Natural killer cell (primary cell): ENCODE results near the gene JPT2. TPM values are rescaled to one million over a fixed set of nuclear protein-coding genes. Genes with fewer than 3 reads are reported as not detected.
"Not testable (repeated sequence)": the region's sequence is repeated elsewhere in the genome, so short reads cannot be mapped to it uniquely, and the experiment has no call there.

Experiments used
- ATAC-seq, 3 donors: fragments of 150-1000 bp in 2 of 3; fragments of 200-7000 bp in 1 of 3; cut with Tn5 transposase; 1 replicate in 1 of 3; 2 replicates in 2 of 3; pipeline ENCODE4 v1.10.0; 2021; ENCODE audit warnings: mild to moderate bottlenecking in 2 of 3, moderate library complexity in 2 of 3
- DNase-seq, 2 donors: peaks; one replicate each; pipeline versions ENCODE4 v3.0.0 to v3.0.0-alpha.2; 2013 to 2021; ENCODE audit warnings: mixed read lengths in 1 of 2
- H3K27ac ChIP-seq: one replicate; pipeline ENCODE4 v1.5.1; 2013; ENCODE audit warnings: mild to moderate bottlenecking, low read length
- H3K27me3 ChIP-seq: one replicate; pipeline ENCODE4 v1.6.1; 2013; ENCODE audit warnings: low read length; ENCODE audit not compliant: control insufficient read depth, insufficient read depth
- H3K36me3 ChIP-seq: one replicate; pipeline ENCODE4 v1.6.1; 2013; ENCODE audit warnings: low read length; ENCODE audit not compliant: control insufficient read depth, insufficient read depth
- H3K4me1 ChIP-seq: one replicate; pipeline ENCODE4 v1.6.1; 2013; ENCODE audit warnings: low read length; ENCODE audit not compliant: control insufficient read depth, insufficient read depth
- H3K4me3 ChIP-seq: one replicate; pipeline ENCODE4 v1.5.1; 2013; ENCODE audit warnings: low read length
- H3K9me3 ChIP-seq: one replicate; pipeline ENCODE4 v1.6.1; 2013; ENCODE audit warnings: low read length; ENCODE audit not compliant: control insufficient read depth, insufficient read depth
- H3K27ac Mint-ChIP-seq, 2 donors: one replicate each; pipeline ENCODE4 v1.8.0; 2022; ENCODE audit warnings: mild to moderate bottlenecking in 2 of 2, mixed read lengths in 2 of 2, moderate library complexity in 1 of 2
- H3K27me3 Mint-ChIP-seq, 2 donors: one replicate each; pipeline ENCODE4 v1.8.0; 2022; ENCODE audit warnings: low read depth in 2 of 2, mixed read lengths in 2 of 2
- H3K36me3 Mint-ChIP-seq: one replicate; pipeline ENCODE4 v1.8.0; 2022; ENCODE audit warnings: mixed read lengths
- H3K4me1 Mint-ChIP-seq, 2 donors: one replicate each; pipeline ENCODE4 v1.8.0; 2022; ENCODE audit warnings: mixed read lengths in 2 of 2
- H3K4me3 Mint-ChIP-seq: one replicate; pipeline ENCODE4 v1.8.0; 2022; ENCODE audit warnings: mild to moderate bottlenecking, moderate library complexity, mixed read lengths
- H3K9me3 Mint-ChIP-seq, 2 donors: one replicate each; pipeline ENCODE4 v1.8.0; 2022; ENCODE audit warnings: mixed read lengths in 2 of 2
- WGBS: methylation state at CpG from one replicate; pipeline ENCODE4 v1.1.7; 2013; ENCODE audit warnings: missing lambda C conversion rate; ENCODE audit not compliant: insufficient coverage; 5-methylcytosine and 5-hydroxymethylcytosine counted together
- intact Hi-C: fragments of 100-400 bp; cut with micrococcal nuclease; formaldehyde crosslinking; loops from one replicate; pipeline ENCODE4 v1.14.2; 2022
- total RNA-seq, 4 donors: library from RNA; stranded (reverse); fragments of 120-200 nt in 1 of 4; gene quantifications; one replicate each; pipeline versions ENCODE4 v1.2.3 to v1.2.4, GENCODE V29; 2013 to 2022
- TF ChIP-seq, protein P1 (sequence below): fragments of 200-600 bp; IDR thresholded peaks from one replicate; pipeline ENCODE4 v1.8.0; 2022; ENCODE audit warnings: antibody characterized with exemption

The JPT2 gene
- total RNA-seq, 3 donors from 2014 or later (not counting 1 experiment from before 2014, with no cell fraction given) = 12.2 to 28.4 (median 14.2) TPM

GRCh38 chr16:1701216-1701878 is 23.3 kb downstream of the JPT2 start:
- ATAC-seq (no peak), DNase-seq (no peak)
- no peaks in the 10 kb centered on the region for H3K27me3 ChIP-seq
- H3K9me3 Mint-ChIP-seq = no peaks in the 10 kb centered on the region
- H3K9me3 ChIP-seq = no peaks in the 10 kb centered on the region
- peaks cover 0 to 3% of the 10 kb centered on the region in 2 donors for H3K27me3 Mint-ChIP-seq
- peaks cover 24% of the 10 kb centered on the region for H3K36me3 ChIP-seq
- H3K36me3 Mint-ChIP-seq = no peaks in the 10 kb centered on the region
- H3K4me3 Mint-ChIP-seq = no peak overlapping the region
- TF ChIP-seq, protein P1, sequence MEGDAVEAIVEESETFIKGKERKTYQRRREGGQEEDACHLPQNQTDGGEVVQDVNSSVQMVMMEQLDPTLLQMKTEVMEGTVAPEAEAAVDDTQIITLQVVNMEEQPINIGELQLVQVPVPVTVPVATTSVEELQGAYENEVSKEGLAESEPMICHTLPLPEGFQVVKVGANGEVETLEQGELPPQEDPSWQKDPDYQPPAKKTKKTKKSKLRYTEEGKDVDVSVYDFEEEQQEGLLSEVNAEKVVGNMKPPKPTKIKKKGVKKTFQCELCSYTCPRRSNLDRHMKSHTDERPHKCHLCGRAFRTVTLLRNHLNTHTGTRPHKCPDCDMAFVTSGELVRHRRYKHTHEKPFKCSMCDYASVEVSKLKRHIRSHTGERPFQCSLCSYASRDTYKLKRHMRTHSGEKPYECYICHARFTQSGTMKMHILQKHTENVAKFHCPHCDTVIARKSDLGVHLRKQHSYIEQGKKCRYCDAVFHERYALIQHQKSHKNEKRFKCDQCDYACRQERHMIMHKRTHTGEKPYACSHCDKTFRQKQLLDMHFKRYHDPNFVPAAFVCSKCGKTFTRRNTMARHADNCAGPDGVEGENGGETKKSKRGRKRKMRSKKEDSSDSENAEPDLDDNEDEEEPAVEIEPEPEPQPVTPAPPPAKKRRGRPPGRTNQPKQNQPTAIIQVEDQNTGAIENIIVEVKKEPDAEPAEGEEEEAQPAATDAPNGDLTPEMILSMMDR = no peak
- intact Hi-C loops = loop anchor here (10.0 kb wide), 1 partner anchor 347 kb away; the partner anchor contains the start of genes GNPTG and TSR3
- peaks cover 0 to 6% of the 10 kb centered on the region in 2 donors for H3K4me1 Mint-ChIP-seq
- WGBS = 88% methylated on average over 4 of the region's 6 CpGs
- H3K4me3 ChIP-seq = no peak overlapping the region
- H3K4me1 ChIP-seq = peaks cover 8% of the 10 kb centered on the region
- no peak overlapping the region for H3K27ac ChIP-seq
- H3K27ac Mint-ChIP-seq = no peak overlapping the region

- Histone ChIP-seq H3K4me3 (peak overlapping the region; percentile 76), H3K4me1 (peaks cover 39% of the 10 kb centered on the region), H3K27ac (peak overlapping the region; percentile 73)
- not testable (repeated sequence) for H3K27me3 Mint-ChIP-seq, H3K36me3 Mint-ChIP-seq, H3K36me3 ChIP-seq, H3K9me3 Mint-ChIP-seq, H3K27me3 ChIP-seq, H3K9me3 ChIP-seq, DNase-seq
- H3K4me3 Mint-ChIP-seq = peak overlapping the region; percentile 100
- WGBS = under 1% methylated on average over 16 of the region's 16 CpGs
- H3K27ac Mint-ChIP-seq = peak overlapping the region; percentile 98 to 99
- peak; percentile 13 to 17 (median 15) for ATAC-seq
- peaks cover 22 to 33% of the 10 kb centered on the region in 2 donors for H3K4me1 Mint-ChIP-seq
- intact Hi-C loops = loop anchor here (5.0 to 10.0 kb wide), 2 partner anchors 93 to 351 kb away; partner anchors contain the start of genes CRAMP1, GNPTG, IFT140 and TSR3
These were observed 27.2 kb downstream of the JPT2 start for GRCh38 chr16:1705324-1705687.

- TF ChIP-seq, protein P1 = peak; percentile 93
- H3K27ac ChIP-seq = peak within 1 kb of the TSS; percentile 73
- H3K4me1 Mint-ChIP-seq = peaks cover 22 to 33% of the 10 kb centered on the region in 2 donors
- H3K36me3 Mint-ChIP-seq = no peaks in the 10 kb centered on the region
- H3K4me3 Mint-ChIP-seq = peak within 1 kb of the TSS; percentile 100
- intact Hi-C loops = loop anchor here (2.0 to 10.0 kb wide), 3 partner anchors 27 to 351 kb away; partner anchors contain the start of genes CRAMP1, GNPTG, IFT140 and JPT2
- DNase-seq (peak; percentile 97 to 100), ATAC-seq (peak; percentile 81 to 95 (median 86))
- H3K4me3 ChIP-seq = peak within 1 kb of the TSS; percentile 83
- H3K4me1 ChIP-seq = peaks cover 39% of the 10 kb centered on the region
- no peaks in the 10 kb centered on the region for H3K36me3 ChIP-seq
- under 1% methylated on average over 79 of the region's 79 CpGs for WGBS
- H3K27me3 Mint-ChIP-seq = peaks cover 0 to 3% of the 10 kb centered on the region in 2 donors
- peak within 1 kb of the TSS; percentile 98 to 99 for H3K27ac Mint-ChIP-seq
- no peaks in the 10 kb centered on the region for H3K9me3 ChIP-seq
- no peaks in the 10 kb centered on the region for H3K27me3 ChIP-seq
- H3K9me3 Mint-ChIP-seq = no peaks in the 10 kb centered on the region
These were observed 27.8 kb downstream of the JPT2 start, which contains the start of gene MAPK8IP3 for GRCh38 chr16:1705688-1706385. Gene MAPK8IP3 (plus strand): TSS chr16:1706195. CDS start chr16:1706340, 145 bp downstream.
